ENCODE measurements around the gene PACSIN1.
"Not testable (repeated sequence)": the region's sequence is repeated elsewhere in the genome, so short reads cannot be mapped to it uniquely, and the experiment has no call there.

The PACSIN1 gene

DNA sequence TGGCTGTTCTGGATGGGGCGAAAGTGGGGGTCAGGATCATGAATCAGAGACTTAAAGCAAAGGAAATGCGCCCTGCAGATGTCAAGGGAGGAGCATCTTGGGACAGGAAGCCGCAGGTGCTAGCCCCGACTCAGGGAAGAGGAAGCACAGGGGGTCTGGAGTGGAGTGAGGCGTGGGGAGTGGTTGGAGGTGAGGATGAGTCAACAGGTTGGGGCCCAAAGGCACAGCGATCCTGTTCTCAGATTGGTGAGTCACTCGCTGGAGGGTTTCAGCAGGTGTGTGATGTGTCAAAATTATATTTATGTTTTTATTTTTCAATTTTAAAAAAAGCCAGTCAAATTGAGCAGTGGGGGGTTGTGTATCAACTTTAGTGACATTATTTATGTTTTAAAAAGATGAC, 19.0 kb downstream of the PACSIN1 start:
- DNase-seq (ENCODE audit: low read depth, low spot score) = peak; percentile 56

DNA sequence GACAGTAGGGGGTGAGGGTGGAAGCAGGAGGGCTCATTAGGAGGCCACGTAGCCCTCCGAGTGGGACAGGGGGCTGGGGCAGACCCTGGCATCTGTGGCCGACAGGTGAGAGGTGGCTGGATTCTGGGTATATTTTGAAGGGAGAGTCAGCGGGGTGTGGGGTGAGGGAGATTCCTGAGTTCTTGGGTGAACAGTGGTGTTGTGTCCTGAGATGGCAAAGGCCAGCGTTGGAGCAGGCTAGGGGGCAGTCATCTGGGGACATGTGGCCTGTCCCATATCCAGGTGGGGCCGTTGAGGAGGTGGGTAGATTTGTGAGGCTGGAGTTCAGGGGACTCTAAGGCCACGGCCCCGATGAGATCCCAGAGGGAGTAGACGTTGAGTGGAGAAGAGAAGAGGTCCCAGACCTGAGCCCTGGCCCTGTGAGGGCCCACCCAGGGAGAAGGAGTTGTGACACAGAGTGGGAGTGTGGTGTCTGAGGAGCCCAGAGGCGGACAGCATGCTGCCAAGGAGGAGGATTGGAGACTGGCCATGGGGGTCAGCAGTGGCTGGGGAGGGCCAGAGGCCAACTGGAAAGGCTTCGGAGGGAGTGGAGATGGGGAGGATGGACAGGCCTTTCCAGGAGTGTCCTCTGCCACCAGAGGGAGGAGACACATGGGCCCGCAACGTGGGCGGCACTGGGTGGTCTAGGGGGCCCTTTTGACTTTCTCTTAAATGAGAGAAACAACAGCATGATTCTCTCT, 19.6 kb downstream of the PACSIN1 start:
- DNase-seq (ENCODE audit: low read depth, low spot score) = no peak

DNA sequence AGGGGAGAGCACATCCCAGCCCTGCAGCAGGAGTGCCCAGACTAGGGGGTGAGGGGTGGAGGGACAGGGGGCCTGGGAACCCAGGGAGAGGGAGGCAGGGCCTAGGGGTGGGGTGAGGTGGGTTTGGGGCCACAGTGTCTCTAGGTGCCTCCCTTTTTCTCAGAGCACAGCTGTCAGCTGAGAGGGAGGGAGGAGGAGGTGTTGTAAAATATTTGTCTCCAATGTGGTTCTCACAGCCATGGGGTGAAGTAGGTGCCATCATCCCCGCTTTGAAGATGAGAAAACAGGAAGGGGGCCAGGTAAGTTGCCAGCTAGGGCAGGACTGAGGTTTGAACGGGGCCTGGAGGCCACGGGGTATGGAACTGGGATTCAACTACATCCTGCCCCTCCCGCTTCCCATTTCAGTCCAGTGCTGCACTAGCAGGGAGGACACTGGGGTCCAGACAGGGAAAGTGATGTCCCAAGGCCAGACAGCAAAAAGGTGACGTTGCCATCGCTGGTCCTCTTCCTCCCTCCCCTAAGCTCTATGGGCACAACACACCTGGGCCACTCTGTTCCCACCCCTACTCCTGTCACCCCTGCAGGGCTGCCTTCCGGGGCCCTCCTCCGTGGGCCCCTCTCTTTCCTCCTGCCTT, 20.3 kb downstream of the PACSIN1 start:
- DNase-seq (ENCODE audit: low read depth, low spot score) = no peak

DNA sequence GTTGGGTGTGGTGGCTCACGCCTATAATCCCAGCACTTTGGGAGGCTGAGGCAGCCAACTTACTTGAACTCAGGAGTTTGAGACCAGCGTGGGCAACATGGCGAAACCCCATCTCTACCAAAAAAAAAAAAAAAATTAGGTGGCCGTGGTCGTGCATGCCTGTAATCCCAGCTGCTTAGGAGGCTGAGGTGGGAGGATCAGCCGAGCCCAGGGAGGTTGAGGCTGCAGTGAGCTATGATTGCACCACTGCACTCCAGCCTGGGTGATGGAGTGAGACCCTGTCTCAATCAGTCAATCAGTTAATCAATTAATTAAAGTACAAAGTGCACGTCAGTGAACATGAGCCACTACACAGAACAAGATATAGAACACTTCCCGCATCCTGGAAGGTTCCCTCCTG, 21.0 kb downstream of the PACSIN1 start:
- DNase-seq (ENCODE audit: low read depth, low spot score) = not testable (repeated sequence)

DNA sequence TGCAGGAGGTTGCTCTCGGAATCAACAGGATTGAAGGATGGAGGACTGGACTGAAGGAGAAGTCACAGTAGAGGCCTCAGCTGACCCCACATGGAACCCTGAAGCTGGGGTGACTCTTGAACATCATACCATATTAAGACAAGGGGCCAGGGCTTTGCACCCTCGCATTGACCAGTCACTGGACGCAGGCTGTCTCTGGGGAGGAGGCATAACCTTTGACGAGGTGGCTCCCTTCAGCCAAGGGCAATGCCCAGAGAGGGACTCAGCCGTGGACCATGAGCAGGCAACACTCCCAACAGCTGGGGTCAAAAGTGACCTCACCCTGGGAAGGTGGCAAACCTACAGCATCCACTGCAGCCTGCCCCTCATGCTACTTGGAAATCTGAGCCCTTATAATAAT, 21.7 kb downstream of the PACSIN1 start:
- DNase-seq (ENCODE audit: low read depth, low spot score) = no peak

DNA sequence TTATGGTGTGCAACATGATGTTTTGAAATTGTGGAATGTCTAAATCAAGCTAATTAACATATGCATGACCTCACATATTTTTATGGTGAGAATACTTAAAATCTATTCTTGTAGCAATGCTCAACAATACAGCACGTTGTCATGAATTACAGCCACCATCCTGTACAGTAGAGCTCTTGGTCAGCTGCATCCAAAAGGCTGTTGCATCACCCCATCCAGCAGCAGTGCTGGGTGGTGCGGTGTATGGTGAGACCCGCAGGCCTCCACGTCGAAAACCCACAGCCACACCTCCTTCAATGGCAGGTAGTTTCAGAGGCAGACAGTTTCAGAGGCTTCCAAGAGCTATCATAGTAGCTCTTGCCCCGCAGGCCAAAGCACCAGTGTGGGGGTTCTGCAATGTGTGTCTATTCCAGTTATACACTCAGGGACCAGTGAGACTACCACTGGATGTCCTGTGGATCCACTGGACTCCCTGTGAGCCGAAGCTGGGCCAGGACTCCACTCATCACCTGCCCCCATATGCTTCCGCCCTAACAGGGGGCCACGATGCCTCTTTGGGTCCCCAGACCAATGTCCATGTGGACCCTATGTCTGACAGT, 23.4 kb downstream of the PACSIN1 start:
- DNase-seq (ENCODE audit: low read depth, low spot score) = no peak

DNA sequence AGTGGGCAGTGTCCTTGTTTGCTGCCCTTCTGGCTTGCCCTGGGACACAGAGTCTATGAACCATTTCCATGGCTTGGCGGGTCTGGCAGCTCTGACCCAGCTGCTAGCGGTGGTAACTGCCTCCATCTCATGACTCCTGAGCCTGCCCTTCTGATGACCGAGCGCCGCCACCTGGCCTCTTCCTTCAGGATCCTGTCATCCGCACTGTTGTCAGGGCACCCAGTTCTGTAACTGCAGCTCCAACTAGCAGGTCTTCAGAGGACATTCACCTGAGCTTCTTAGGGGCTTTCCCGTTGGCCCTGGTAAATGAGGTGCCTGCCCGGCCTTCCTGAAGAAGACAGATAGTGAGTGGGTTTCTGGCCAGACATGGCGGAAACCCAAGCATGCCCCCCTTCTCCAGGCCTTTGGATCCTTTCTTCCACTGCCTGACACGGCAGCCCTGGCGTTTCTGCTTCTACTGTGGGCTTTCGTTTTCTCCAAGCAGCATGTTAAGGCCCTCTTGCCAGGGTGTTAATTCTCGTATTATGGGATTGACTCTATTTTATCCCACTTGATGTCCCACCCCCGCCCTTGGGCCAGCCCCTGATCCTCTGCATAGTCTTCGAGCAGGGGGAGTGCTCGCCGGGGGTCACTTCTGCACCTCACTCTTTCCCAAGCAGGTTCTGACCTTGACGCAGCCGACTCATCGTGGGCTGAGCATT, 24.7 kb downstream of the PACSIN1 start:
- DNase-seq (ENCODE audit: low read depth, low spot score) = no peak

DNA sequence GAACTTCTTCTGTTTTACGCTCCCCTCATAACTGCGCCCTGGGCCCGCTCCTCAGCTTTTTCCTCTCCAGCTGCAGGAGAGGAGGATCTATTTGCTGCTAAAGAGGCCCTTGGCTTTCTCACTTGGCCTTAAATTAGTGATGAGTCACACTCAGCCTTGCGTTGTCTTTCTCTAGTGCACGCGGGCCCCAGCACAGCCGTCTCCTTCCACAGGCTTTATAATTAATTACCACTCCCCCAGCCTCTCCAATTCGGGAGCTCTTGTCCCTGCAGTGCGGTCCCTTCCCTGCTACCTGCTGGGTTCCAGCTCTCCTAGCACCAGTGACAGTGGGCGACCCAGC, 25.2 kb downstream of the PACSIN1 start:
- DNase-seq (ENCODE audit: low read depth, low spot score) = no peak

DNA sequence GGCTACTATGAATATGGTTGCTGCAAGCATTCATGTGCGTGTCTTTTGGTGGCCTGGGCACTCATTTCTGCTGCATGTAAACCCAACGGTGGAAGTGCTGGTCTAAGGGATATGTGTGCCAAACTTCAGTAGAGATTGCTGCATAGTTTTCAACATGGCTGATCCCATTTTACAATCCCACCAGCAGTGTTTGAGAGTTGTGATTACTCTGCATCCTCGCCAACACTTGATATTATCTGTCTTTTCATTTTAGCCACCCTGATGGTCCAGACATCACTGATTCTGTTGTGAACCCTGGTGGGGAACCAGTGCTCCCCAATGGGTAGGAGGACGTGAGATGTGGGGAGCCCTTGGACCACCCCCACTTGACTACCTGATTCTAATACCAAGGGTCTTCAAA, 27.5 kb downstream of the PACSIN1 start:
- DNase-seq (ENCODE audit: low read depth, low spot score) = no peak

DNA sequence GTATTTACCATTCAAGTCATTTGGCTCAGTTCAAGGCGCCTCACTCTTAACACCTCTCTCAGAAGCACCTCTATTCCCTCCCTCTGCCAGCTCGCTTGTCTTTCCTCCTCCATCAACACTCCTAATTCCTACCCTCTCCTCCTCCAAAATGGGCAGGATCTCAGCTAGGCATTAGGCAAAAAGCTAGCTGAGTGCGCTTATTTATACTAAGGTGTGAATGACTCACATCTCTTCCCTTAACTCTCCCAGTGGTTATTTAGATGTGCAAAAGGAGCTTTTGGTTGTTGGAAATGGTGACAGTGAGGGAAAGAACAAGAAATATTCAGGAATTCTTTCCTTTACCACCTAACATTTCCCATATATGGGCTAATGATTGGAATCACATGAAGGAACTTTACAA, 29.1 kb downstream of the PACSIN1 start:
- DNase-seq (ENCODE audit: low read depth, low spot score) = no peak

DNA sequence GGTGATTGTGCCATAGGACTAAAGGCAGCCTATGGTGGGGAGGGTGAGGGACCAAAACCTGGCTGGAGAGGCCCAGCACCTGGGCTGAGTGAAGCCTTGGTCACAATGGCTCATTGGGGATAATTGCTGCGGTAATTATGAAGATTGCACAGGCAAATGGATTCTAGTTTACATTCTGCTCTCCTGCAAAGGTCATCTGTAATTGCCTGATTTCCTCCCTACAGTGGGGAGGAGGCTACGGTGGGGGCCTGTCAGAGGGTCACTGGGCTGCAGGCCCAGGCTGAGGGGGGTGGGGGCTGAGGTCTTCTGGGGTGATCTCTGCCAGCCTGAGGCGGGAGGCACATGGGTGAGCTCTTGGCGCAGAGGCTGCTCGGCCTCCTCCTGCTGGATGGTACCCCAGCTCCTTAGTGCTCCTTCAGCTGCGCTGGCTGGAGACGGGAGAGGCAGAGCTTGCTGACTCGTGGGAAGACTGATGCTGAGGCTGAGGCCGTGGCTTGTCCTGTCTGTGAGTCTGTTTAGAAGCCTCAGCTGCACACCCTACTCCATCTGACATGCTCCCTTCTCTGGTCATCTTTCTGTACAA, 30.3 kb downstream of the PACSIN1 start:
- DNase-seq (ENCODE audit: low read depth, low spot score) = no peak

DNA sequence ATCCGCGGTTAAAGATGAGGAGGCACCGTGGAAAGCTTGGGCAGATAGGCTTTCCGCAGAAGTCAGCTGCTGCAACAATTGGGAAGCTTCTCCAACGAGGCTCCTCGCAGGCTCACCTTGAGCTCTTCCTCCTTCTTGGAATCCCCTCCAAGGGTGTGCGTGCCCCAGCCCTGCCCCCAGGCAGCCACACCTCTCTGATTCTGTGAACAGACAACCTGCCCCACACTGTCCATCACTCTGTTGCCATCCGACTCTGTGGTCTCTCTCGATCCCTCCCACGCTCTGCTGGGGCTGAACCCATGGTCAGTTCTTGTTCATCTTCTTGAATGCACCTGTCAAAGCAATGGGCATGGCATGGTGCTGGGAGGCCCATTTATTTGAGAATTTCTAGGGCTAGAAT, 31.5 kb downstream of the PACSIN1 start:
- no peak for DNase-seq (ENCODE audit: low read depth, low spot score)

DNA sequence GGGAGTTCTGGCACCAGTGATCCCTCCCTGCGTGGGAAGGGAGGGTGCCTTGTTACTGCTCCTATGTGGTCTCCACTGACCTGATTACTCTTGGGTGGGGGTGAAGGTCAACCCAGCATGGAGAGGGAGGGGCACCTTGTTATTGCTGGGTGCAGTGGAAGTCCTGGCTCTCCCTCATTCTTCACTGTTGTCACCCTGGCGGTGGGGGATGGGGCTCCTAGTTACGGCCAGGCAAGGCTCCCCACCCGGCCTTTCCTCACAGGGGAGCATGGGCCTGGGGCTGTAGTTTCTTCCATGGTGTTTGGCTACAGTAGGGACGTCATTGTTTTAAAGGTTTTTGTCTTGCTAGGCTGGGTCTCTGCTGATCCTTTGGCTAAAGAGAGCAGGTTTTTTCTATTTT, 40.8 kb downstream of the PACSIN1 start:
- no peak for DNase-seq (ENCODE audit: low read depth, low spot score)

DNA sequence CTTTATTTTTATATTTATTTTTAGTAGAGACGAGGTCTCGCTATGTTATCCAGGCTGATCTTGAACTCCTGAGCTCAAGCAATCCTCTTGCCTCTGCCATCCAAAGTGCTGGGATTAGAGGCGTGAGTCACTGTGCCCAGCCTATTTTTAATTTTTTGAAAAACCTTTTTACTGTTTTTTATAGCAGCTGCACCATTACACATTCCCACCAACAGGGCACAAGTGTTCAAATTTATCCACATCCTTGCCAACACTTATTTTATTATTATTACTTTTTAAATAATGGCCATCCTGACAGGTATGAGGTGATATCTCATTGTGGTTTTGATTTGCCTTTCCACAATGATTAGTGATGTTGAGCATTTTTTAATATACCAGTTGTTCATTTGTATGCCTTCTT, 42.5 kb downstream of the PACSIN1 start:
- no peak for DNase-seq (ENCODE audit: low read depth, low spot score)

DNA sequence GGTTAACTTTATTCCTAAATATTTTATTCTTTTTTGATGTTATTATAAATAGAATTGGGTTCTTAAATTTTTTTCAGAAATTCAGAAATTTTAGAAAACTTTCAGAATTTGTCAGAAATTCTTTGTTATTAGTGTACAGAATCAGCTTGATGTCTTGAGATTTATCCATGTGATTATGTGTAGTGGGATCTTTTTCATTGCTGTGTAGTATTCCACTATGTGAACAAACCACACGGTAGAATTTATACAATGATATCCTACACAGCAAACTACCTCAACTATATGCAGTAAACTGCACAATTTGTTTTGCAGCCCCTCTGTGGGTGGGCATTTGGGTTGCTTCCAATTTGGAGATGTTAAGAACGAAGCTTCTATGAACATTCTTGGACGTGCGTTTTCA, 43.9 kb downstream of the PACSIN1 start:
- DNase-seq (ENCODE audit: low read depth, low spot score) = no peak

DNA sequence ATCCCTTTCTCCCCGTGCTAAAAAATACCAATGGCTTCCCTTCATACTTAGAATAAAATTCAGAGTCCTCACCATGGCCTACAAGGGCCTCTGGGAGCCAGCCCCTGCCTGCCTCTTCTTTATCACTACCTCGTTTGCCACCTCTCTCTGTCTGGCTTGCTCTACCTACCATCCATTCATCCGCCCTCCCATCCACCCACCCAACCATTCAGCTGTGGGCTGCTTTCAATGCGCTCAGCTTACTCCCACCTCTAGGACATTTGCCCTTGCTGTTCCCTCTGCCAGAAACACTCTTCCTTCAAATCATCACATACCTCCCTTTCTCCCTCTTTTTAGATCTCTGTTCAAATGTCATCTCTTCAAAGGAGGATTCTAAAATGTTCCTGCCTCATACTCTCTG, 44.4 kb downstream of the PACSIN1 start:
- DNase-seq (ENCODE audit: low read depth, low spot score) = no peak

DNA sequence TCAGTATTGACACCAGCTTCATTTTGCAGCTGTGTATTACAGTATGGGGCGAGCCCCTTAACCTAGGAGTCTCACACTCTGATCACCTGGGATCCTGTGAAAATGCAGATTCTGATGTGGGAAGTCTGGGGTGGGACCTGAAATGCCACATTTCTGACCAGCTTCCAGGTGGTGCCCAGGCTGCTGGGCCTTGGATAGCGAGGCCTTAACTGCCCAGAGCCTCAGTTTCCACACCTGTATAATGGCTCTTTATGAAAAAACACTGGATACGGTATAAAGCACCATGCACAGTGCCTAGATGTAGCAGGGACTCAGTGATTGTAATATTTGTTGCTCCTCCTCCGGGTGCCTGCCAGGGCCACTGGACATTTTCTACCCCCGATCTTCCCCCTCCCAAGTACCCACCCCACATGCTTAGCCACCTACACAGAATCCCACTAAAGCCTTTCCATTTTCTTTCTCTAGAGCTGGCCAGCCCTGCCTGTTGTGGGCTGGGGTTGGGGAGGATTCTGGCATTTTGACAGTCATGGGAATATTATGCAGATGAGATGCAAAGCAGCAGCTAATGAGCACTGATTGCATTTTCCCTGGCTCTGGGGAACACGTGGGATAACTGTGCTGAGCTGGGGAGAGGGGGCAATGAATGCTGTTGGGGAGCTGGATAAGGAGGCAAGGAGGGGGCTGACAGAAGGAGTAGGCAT, 45.5 kb downstream of the PACSIN1 start:
- DNase-seq (ENCODE audit: low read depth, low spot score) = no peak

DNA sequence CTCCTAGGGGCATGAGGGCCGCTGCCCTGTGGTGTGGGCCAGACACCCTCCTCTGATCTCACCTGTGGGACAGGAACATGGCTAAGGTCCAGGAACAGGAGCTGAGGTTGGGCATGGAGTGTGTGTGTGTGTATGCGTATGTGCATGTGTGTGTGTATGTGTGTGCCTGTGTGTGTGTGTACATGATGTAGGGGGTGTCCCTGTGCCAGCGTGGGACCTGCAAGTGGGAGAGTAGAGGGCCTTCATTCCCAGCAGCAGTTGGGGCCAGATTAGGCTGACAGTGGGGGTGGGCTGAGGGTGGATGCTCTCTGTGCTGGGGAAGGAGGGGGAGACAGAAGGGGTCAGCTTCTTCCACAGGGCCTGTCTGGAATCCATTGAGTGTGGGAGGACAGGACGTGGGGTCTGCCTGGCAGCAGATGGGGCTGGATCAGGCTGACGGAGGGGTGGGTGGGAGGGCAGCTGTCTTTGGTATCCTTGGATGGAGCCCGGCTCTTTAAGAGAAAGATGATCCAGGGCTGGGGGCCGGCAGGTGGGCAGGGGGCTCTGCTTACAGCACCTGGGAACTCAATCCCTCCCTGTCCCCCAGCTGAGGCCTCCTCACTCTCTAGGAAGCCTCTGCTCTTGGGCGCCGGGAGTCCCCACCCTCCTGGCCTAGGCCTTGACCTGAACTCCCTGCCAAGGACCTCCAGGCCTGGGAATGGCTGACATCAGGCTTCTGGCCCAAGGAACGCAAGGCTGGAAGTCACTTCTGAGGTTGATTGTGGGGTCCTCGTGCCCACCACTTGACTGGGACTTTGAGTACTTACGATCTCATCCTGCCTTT, 46.2 kb downstream of the PACSIN1 start:
- DNase-seq (ENCODE audit: low read depth, low spot score) = no peak

DNA sequence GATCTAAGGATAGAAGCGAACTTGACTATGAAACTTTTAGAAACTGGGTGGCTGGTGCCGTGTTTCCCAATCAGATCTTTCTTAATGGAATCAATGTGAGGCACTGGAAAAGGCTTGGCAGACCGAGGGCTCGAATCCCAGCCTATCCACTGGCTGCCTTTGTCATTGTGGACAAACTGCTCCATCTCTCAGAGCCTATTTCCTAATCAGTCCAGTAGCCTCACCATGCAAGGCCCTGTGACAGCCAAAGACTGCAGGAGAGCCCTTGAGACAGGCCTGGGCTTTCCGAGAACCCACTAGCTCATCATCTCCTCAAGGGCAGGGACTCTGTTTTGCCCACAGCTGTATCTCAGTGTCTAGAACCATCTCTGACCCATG, 46.9 kb downstream of the PACSIN1 start:
- DNase-seq (ENCODE audit: low read depth, low spot score) = no peak

DNA sequence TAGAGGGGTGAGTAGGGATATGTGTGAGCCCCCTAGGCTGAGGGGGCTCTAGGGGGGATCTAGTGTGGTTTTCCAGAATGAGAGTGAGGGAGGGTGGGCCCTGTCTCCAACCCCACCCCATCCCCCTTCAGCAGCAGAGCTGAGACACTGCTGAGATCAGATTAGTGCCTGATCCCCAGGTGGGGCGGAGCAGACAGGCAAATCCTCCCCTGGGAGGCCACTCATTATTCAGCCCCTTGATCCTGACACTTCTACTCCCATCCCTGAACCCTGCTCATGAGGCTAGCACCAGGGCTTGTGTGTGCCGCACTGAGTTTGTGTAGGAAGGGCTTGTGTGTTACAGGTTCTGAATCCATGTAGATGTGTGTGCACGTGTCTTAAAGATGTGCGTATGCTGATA, 47.8 kb downstream of the PACSIN1 start:
- no peak for DNase-seq (ENCODE audit: low read depth, low spot score)

DNA sequence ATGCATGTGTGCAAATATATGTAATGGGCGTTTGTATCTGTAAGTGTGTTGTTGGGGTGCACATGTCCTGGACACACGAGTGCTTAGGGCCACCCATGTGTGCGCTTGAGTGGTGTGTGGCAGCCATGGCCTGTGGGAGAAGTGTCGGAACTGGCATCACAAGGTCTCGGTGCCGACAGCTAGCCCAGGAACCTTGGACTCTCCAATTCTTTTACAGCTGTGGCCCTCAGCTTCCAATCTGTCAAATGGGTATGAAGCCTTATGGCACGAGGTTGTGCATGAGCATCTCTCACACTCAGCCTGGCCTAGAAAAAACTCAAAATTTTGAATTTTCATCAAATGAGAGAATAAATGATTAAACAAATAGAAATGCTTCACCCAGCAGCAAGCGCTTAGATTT, 48.2 kb downstream of the PACSIN1 start:
- no peak for DNase-seq (ENCODE audit: low read depth, low spot score)
